Heart right ventricle (tissue), 16 donors: ENCODE data around the gene GUK1. TPM values are rescaled to one million over a fixed set of nuclear protein-coding genes. Genes with fewer than 3 reads are reported as not detected.

ENCODE experiments used
- ATAC-seq, 8 donors: fragments of 200-7000 bp; cut with Tn5 transposase; one replicate each; pipeline ENCODE4 v1.9.1; 2020; ENCODE audit warnings: mild to moderate bottlenecking in 8 of 8, moderate library complexity in 8 of 8, moderate number of reproducible peaks in 1 of 8
- DNase-seq, 2 donors: peaks; one replicate each; pipeline ENCODE4 v3.0.0-alpha.2; 2020
- H3K27ac ChIP-seq, 10 donors: fragments of 200-600 bp; sonication (generic) in 2 of 10; one replicate each; pipeline versions ENCODE4 v1.5.0 to v1.8.0; 2020 to 2022; ENCODE audit warnings: mild to moderate bottlenecking in 3 of 10
- H3K27me3 ChIP-seq, 7 donors: fragments of 200-600 bp; one replicate each; pipeline ENCODE4 v1.8.0; 2021 to 2022; ENCODE audit warnings: mild to moderate bottlenecking in 2 of 7
- H3K36me3 ChIP-seq, 9 donors: fragments of 200-600 bp; sonication (generic) in 1 of 9; one replicate each; pipeline versions ENCODE4 v1.5.0 to v1.8.0; 2020 to 2022; ENCODE audit warnings: mild to moderate bottlenecking in 2 of 9
- H3K4me1 ChIP-seq, 9 donors: fragments of 200-600 bp; sonication (generic) in 1 of 9; one replicate each; pipeline versions ENCODE4 v1.5.0 to v1.8.0; 2020 to 2022; ENCODE audit warnings: mild to moderate bottlenecking in 4 of 9
- H3K4me3 ChIP-seq, 10 donors: fragments of 200-600 bp; sonication (generic) in 2 of 10; one replicate each; pipeline versions ENCODE4 v1.5.0 to v1.8.0; 2020 to 2022; ENCODE audit warnings: mild to moderate bottlenecking in 7 of 10, moderate library complexity in 2 of 10
- H3K9me3 ChIP-seq, 11 donors: fragments of 200-600 bp in 10 of 11; sonication (generic) in 2 of 11; one replicate each; pipeline versions ENCODE4 v1.5.0 to v1.8.0; 2013 to 2022; ENCODE audit warnings: mild to moderate bottlenecking in 2 of 11, control low read depth in 1 of 11, moderate library complexity in 1 of 11
- WGBS, 2 donors: extraction: QIAGEN DNeasy Blood & Tissue Kit; methylation state at CpG; one replicate each; pipeline ENCODE4 v1.1.7; 2013; ENCODE audit warnings: inconsistent platforms in 1 of 2; 5-methylcytosine and 5-hydroxymethylcytosine counted together
- intact Hi-C, 10 donors: fragments of 100-400 bp; cut with DNase I; formaldehyde crosslinking; loops; one replicate each; pipeline versions ENCODE4 v1.11.1 to v1.14.2; 2022
- polyA plus RNA-seq, 2 donors: library from polyadenylated mRNA; stranded (reverse); fragments of 200-250 nt; gene quantifications; one replicate each; pipeline ENCODE4 v1.2.3, GENCODE V29; 2013
- total RNA-seq, 10 donors: library from RNA; stranded (reverse); fragmentation: NEBNext Ultra II Directional in 3 of 10; extraction: Animal tissue kit (Norgen Biotek cat#: 25700) in 3 of 10; gene quantifications; one replicate each; pipeline versions ENCODE4 v1.2.1 to v1.2.4, GENCODE V29; 2021 to 2023
- TF ChIP-seq, protein P1 (sequence below), 9 donors: fragments of 200-600 bp; sonication (generic) in 2 of 9; IDR thresholded peaks; one replicate each; pipeline versions ENCODE4 v1.5.0 to v1.8.0; 2021 to 2022; ENCODE audit warnings: antibody characterized with exemption in 9 of 9, mild to moderate bottlenecking in 5 of 9, moderate library complexity in 1 of 9
- donor health status: Arrhythmogenic right ventricular cardiomyopathy.
- donor health status: ischemic (EF 13 %, LVEDD 7.1; RV severe dilation, severe dysfunction).
- donor health status: healthy with polysubstance abuse.
- donor health status: DM: no; HTN: yes; CAD: no.
- donor health status: DM: no; HTN: no; CAD: no.
- donor health status: ischemic (EF 25% LVEDD 6.9; RV normal size, moderate dysfunction).
- donor health status: ischemic (EF 25% LVEDD 5.7; RV mildly dilated, moderate dysfunction).
- donor health status: healthy.
- donor health status: DM: yes; HTN: yes; CAD: no.
- donor health status: Ischemic cardiomyopathy.
- donor health status: ischemic (EF 35%, LVEDD 5.7; RV mildly dilated, moderate dysfunction).
- donor health status: nonischemic (EF 11% LVEDD 7.7; RV severe dilation, severe dysfunction).
- donor health status: DM: yes; HTN: yes; CAD: no.
- donor health status: PGD.
- donor health status: ischemic (EF 29% LVEDD 5.4; RV normal size, mild dysfunction).
- donor health status: nonischemic (EF 23%, LVEDD 6.1; RV moderate dilation, normal function).

Gene GUK1
- total and polyA plus RNA-seq, 12 donors: 121 to 474 (median 169) TPM

DNA sequence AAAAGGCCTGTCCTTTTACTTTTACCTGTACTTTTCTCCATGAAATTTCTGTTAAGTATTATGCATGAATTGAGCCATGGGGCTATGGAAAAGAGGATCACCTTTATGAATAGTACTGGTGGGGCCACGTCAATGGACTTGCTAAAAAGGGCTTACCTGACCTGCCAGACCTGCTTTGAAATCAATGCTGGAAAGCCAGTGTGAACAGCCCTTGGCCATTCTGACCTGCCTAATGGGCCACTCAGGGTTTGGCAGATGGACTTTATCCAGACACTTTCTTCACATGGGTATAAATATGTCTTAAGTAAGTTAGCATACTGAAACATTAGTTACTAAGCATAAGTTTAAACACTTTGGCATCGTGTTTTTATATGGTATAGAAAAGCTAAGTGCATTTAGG lies 8.3 kb upstream of the GUK1 start:
- no peaks in the 10 kb centered on the region for H3K36me3 ChIP-seq
- ATAC-seq: no peak
- no peak overlapping the region for H3K4me3 ChIP-seq
- TF ChIP-seq, protein P1, sequence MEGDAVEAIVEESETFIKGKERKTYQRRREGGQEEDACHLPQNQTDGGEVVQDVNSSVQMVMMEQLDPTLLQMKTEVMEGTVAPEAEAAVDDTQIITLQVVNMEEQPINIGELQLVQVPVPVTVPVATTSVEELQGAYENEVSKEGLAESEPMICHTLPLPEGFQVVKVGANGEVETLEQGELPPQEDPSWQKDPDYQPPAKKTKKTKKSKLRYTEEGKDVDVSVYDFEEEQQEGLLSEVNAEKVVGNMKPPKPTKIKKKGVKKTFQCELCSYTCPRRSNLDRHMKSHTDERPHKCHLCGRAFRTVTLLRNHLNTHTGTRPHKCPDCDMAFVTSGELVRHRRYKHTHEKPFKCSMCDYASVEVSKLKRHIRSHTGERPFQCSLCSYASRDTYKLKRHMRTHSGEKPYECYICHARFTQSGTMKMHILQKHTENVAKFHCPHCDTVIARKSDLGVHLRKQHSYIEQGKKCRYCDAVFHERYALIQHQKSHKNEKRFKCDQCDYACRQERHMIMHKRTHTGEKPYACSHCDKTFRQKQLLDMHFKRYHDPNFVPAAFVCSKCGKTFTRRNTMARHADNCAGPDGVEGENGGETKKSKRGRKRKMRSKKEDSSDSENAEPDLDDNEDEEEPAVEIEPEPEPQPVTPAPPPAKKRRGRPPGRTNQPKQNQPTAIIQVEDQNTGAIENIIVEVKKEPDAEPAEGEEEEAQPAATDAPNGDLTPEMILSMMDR (IDR thresholded peaks at IDR 0.05): no peak
- H3K9me3 ChIP-seq: no peaks in the 10 kb centered on the region
- peaks cover 0 to 12% (median 0%) of the 10 kb centered on the region in 7 donors for H3K27me3 ChIP-seq
- H3K27ac ChIP-seq: no peak overlapping the region
- DNase-seq: no peak
- 94 to 95% methylated on average over 2 of the region's 2 CpGs for WGBS, 2 donors
- intact Hi-C loops: loop anchor here in 6 of 10 donors (5.0 to 10.0 kb wide), 6 partner anchors 36 to 386 kb away; partner anchors contain the start of genes IBA57 (in 3 of the 6), OBSCN (in 1 of the 6) and RNF187 (in 1 of the 6)
- H3K4me1 ChIP-seq: peaks cover 0 to 10% (median 0%) of the 10 kb centered on the region in 9 donors

DNA sequence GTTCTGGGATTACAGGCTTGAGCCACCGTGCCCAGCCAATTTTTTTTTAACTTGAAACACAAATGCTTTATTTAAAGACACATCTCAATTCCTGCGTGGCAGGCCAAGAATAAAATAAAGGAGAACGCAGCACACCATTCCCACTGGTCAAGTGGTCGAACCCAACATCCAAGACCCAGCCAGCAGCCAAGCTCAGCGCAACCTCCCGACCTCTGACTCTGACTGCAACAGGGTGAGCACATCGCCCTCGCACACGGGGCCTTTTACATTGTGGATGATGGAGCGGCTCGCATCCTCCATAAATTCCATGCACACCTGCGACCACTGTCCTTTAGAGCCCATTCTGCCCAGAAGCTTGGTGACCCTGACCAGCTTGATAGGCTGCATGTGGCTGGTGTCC lies 5.5 kb upstream of the GUK1 start:
- H3K27ac ChIP-seq: no peak overlapping the region
- 81 to 82% methylated on average over 12 of the region's 12 CpGs for WGBS, 2 donors
- peaks cover 0 to 5% (median 0%) of the 10 kb centered on the region in 7 donors for H3K27me3 ChIP-seq
- ATAC-seq (no peak), DNase-seq (no peak)
- TF ChIP-seq, protein P1 (IDR thresholded peaks at IDR 0.05): no peak
- H3K4me3 ChIP-seq: no peak overlapping the region
- no peaks in the 10 kb centered on the region for H3K9me3 ChIP-seq
- intact Hi-C loops: loop anchor here in 6 of 10 donors (5.0 to 10.0 kb wide), 6 partner anchors 33 to 383 kb away; partner anchors contain the start of genes IBA57 (in 3 of the 6), OBSCN (in 1 of the 6) and RNF187 (in 1 of the 6)
- H3K4me1 ChIP-seq: peaks cover 0 to 13% (median 4%) of the 10 kb centered on the region in 9 donors
- no peaks in the 10 kb centered on the region for H3K36me3 ChIP-seq

DNA sequence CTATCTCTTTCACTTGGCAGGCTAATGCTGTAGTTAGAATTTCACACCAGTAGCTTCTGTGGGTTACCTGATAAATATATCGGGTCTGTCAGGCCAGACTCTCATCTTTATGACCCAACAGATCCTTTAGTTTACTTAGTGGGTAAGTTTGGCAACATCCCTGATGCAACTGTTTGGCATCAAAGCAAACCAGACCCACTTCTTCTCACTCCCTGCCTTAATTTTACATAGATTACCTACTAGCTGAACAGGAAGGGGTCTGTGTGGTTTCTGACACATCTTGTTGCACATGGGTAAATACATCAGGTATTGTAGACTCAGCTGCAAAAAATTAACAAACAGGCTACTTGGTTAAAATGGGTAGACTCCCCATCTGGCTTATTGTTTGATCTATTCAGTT lies 3.2 kb upstream of the GUK1 start:
- peaks cover 0 to 2% (median 0%) of the 10 kb centered on the region in 9 donors for H3K36me3 ChIP-seq
- no peaks in the 10 kb centered on the region for H3K9me3 ChIP-seq
- H3K4me1 ChIP-seq: peaks cover 6 to 18% (median 13%) of the 10 kb centered on the region in 9 donors
- TF ChIP-seq, protein P1 (IDR thresholded peaks at IDR 0.05): no peak
- intact Hi-C loops: loop anchor here in 3 of 10 donors (10.0 kb wide), 3 partner anchors 68 to 348 kb away; partner anchors contain the start of genes OBSCN (in 1 of the 3) and RNF187 (in 1 of the 3)
- no peak overlapping the region for H3K4me3 ChIP-seq
- 38 to 54% methylated on average over 1 of the region's 1 CpG for WGBS, 2 donors
- no peak for ATAC-seq
- H3K27ac ChIP-seq: no peak overlapping the region
- no peak for DNase-seq
- peaks cover 0 to 3% (median 0%) of the 10 kb centered on the region in 7 donors for H3K27me3 ChIP-seq

DNA sequence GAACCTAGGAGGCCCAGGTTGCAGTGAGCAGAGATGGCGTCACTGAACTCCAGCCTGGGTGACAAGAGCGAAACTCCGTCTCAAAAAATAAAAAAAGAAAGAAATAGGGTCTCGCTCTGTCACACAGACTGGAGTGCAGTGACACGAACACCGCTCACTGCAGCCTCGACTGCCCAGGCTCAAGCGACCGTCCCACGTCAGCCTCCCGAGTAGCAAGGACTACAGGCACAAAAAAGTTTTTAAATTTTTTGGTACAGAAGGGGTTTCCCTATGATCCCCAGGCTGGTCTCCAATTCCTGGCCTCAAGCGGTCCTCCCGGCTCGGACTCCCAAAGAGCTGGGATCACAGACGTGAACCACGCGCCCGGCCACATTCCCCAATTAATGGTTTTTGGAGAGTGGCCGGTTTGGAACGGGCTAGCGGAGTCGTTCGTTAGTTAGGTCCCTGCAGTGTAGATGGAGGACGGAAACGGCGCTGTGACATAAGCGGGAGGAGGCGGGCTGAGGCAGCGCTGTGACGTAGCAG lies 611 bp upstream of the GUK1 start:
- Histone ChIP-seq H3K27ac (peak overlapping the region; percentile 97 to 100 (median 99)), H3K27me3 (no peaks in the 10 kb centered on the region), H3K4me1 (peaks cover 25 to 44% (median 39%) of the 10 kb centered on the region in 9 donors), H3K9me3 (no peaks in the 10 kb centered on the region), H3K4me3 (peak overlapping the region; percentile 25 to 100 (median 92)), H3K36me3 (peaks cover 0 to 12% (median 0%) of the 10 kb centered on the region in 9 donors)
- WGBS, 2 donors: 20 to 24% methylated on average over 30 of the region's 30 CpGs
- DNase-seq (no peak), ATAC-seq (no peak)
- intact Hi-C loops: loop anchor here in 3 of 10 donors (10.0 kb wide), 3 partner anchors 65 to 345 kb away; partner anchors contain the start of genes OBSCN (in 1 of the 3) and RNF187 (in 1 of the 3)
- TF ChIP-seq, protein P1 (IDR thresholded peaks at IDR 0.05): no peak
